ENCODE results near the gene NAGPA. TPM values are rescaled to one million over a fixed set of nuclear protein-coding genes. Genes with fewer than 3 reads are reported as not detected.

Gene NAGPA
- total RNA-seq, 1 donor, result 29.4 TPM

DNA sequence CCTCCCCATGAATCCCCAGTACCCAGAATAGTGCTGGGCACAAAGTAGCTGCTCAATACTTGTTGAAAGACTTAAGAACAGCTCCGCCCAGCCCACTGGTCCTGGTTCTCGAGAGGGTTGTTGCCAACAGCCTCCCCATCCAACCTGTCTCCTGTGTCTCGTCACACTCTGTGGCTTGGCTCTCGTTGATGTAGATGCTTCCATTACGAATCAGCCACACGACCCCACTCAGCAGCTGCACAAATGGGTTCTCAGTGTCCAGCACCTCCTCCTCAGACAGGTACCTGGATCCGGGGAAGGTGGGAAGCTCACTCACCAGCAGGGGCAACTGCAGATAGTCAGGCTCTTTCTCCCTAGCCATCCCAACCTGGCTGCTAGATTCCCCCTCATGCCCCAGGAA is 2.1 kb downstream of the NAGPA start:
- no peak for DNase-seq (ENCODE audit: low read depth in 2 of 3, low spot score in 2 of 3)

DNA sequence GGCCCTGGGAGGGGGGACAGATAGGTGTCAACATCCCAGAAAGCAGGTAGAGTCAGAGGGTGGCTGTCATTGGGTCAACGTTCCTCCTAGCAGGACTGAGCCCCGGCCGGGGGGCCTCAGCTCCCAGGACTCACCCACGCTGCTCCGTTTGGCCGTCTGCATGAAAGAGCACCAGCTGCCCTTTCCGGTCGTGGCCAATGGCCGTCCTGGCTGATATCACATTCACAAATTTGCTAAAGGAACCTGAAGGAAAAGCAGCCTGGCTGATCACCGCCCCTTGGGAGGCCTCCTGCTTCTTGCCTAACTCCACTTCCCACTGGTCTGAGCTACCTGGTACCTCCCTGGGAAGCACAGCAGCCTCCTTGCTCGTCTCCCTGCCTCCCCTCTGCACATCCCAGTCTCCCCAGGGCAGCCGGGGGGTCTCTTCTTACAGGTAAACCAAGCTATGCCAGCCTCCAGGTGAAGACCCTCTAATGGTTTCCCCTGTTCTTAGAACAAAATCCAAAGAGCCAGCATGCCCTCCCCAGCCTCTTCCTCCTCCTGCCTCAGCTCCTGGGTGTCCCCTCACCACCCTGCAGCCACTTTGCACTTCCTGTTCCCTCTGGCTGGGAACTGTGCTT is 3.4 kb downstream of the NAGPA start:
- DNase-seq (ENCODE audit: low read depth in 2 of 3, low spot score in 2 of 3), result no peak

DNA sequence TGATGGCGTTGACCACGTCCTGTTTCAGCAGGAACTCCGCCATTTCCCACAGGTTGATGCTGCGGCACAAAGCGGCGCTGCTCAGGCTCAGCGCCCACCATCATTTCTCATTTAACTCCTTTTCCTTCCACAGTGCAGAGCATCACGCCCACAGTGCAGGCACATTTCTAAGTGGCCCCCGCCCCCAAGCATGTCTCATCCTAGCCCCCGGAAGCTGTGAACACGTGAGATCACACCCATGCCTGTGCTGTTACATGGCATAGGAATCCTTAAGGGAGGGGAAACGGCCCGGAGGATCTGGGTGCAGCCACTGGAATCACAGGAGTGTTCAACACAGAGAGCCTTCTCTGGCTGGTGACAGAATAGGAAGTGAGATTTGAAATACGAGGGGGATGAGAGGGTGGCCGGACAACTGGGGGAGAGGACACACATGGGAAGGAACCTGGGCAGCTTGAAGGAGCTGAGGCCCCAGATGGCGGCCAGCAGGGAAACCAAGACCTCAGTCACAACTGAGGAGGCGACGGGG is 4.7 kb downstream of the NAGPA start:
- DNase-seq (ENCODE audit: low read depth in 2 of 3, low spot score in 2 of 3), result no peak

DNA sequence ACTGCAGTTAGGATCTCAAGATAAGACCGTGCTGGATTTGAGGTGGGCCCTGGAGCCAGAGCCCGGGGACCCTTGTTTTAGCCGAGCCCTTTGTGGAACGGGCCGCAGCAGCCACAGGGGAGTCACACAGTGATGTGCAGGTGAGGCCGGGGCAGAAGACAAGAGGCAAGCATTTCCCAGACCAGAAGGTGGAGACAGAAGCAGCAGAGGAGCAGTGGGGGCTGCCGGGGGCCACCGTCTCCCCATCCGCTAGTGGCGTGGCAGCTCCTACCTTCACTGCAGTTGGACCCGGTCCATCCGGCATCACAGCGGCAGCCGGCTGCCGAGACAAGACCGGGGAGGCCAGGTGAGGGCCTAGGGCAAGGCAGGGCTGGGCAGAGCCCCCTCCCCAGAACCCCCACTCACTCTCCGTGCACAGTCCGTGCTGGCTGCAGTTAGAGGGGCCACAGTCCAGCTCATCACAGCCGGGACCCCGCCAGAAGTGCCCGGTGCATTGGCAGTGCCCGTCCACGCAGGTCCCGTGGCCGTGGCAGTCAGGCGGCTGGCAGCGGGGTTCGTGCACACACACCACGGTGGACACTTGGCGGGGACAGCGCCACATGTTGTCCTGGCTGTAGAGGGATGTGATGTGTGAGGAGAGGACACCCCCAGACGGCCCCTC is 6.0 kb downstream of the NAGPA start:
- no peak for DNase-seq (ENCODE audit: low read depth in 2 of 3, low spot score in 2 of 3)

DNA sequence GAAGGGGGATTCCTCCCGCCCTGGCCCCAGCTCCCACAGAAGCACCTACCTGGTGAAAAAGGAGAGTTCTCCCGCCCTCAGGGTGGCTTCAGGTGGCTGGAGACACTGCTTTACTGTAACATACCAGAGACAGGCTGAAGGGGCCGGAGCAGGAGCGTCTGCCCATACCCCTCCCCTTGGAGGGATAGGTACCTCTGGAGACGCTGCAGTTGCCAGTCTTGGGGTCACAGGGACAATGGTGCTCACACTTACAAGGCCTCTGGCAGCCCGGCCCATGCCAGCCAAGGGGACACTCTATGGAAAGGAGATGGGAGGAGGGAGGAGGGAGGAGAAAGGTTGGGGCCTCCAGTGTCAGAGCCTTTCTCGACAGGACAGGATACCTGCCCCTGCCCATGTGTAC is 6.6 kb downstream of the NAGPA start:
- DNase-seq (ENCODE audit: low read depth in 2 of 3, low spot score in 2 of 3), result no peak

DNA sequence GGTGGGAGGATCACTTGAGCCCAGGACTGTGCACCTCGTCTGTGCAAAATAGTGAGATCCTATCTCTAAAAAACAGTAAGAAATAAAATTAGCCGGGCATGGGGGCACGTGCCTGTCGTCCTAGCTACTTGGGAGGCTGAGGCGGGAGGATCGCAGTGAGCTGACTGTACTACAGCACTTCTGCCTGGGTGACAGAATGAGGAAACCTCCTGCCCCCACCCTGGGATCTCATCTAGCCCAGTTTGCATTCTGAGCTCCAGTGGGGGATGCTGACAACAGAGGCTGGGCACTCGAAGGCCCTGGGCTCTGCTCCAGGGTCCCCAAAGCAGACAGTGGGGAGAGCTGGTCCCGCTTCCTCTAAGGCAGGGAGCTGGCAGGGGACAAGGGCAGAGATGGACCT is 7.1 kb downstream of the NAGPA start:
- DNase-seq (ENCODE audit: low read depth in 2 of 3, low spot score in 2 of 3), result no peak

DNA sequence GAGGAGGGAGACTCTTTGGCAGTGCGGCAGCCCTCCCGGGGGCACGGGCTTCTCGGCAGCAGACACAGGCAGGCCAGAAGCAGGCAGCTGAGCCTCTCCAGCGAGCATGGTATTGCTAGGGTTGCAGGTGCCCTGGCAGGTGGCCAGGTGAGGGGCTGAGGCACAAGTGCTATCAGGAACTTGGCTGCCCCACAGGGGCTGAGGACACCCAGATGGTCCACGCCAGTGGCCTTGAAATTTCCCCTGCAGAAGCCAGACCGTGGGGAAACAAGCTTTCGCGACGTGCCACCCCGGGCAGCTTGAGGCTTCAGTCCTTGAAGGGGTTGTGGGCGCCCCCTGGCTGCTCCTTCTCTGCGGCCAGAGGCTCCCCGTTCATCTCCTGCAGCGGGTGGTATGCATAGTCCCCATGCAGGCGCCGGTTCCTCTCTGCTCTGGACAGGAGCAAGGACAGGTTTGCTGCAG is 8.5 kb downstream of the NAGPA start:
- peak in 1 of 3 donors; percentile 10 for DNase-seq (ENCODE audit: low read depth in 2 of 3, low spot score in 2 of 3)

DNA sequence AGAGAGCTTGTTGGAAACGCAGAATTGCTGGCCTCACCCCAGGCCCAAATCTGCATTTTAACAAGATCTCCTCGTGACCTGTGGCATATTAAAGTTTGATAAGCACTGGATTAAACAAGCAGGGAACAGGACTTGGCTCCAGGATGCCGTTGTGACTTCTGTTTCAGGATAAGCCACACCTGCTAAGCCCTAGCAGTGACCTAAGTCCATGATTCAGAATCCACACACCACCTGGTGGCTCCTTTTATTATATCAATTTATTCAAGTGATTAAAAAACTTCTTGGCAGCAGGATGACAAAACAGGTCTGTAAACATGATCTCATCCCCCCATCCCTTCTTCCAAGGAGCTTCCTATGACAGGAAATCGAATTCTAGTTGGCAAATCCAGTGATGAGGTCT is 9.1 kb downstream of the NAGPA start:
- DNase-seq (ENCODE audit: low read depth in 2 of 3, low spot score in 2 of 3), result peak in 2 of 3 donors; percentile 14 to 46

DNA sequence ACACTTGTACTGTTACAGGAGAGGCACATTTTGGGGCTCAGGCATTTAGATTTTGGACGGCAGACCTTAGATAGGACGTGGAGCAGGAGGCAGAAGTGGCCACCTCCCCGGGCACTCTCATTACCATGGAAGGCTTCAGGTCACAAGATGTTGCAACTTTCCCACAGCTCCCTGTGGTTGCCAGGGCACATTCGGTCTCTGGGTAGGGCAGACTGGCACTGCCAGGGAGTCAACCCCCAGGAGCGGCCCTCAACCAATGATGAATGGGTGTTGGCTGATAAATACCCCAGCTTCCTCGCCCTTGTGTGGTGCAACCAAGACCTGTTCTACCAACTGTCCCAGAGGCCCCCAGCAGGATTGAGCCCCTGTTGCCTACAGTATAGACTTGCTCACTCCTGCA is 11.2 kb downstream of the NAGPA start:
- no peak for DNase-seq (ENCODE audit: low read depth in 2 of 3, low spot score in 2 of 3)

DNA sequence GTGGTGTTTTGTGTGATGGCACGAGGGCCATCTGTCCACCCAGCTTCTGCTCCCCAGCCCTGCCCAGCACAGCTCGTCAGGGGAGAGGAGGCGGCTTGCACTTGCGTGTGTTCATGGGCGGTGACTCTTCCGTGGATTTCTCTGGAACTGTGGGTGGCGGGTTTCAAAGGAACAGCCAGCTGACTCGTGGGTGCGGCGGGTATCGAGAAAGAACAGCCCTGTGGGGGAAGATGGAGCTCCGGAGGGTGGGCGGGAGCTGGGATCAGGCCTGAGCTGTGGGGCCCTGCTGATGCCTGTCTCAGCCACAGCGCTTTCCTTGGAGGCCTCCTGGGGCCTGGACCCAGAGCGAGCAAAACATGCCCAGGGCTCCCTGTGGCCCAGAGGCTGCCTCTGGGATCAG is 13.2 kb downstream of the NAGPA start:
- no peak for DNase-seq (ENCODE audit: low read depth in 2 of 3, low spot score in 2 of 3)

DNA sequence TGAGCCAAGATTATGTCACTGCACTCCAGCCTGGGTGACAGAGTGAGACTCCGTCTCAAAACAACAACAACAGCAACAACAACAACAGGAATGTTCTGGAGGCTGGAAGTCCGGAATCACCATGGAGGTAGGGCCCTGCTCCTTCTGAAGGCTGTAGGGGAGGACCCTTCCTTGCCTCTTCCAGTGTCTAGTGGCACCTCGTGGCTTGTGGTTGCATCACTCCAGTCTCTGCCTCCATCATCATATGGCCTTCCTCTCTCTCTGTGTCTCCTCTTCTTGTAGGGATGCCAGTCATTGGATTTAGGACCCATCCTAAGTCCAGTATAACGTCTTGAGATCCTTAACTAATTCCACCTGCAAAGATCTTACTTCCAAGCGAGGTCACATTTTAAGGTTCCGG is 14.0 kb downstream of the NAGPA start:
- no peak for DNase-seq (ENCODE audit: low read depth in 2 of 3, low spot score in 2 of 3)

DNA sequence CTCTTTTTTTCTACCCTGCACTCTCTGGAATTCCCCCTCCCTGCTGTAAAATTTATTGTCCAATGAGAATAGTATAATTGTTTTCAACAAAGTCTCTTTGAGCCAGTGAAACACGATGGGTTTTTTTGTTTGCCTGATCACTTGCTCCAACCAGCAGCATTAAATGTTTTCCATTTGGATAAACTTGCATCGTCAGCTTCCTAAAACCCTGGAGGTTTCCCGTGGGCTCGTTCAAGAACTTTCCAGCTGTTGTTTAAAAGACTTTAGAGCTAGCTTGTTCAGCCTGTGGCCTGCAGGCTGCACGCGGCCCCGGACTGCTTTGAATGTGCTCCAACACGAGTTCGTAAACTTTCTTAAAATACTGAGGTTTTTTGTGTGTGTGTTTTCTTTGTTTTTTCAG is 14.9 kb downstream of the NAGPA start:
- DNase-seq (ENCODE audit: low read depth in 2 of 3, low spot score in 2 of 3), result no peak

DNA sequence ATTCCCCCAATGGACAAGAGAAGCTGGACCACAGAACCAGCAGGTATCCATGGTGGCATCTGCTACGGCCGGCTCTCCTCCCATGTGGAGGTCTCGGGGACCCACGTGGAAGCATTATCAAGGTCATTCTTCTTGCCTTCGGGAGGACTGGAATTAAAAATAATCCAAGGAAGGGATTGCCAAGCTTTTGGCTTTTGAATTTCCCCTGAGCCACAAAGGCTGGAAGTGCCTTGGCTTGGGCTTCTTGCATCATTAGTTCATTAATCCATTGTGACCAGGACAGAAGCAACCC is 16.1 kb downstream of the NAGPA start:
- no peak for DNase-seq (ENCODE audit: low read depth in 2 of 3, low spot score in 2 of 3)

DNA sequence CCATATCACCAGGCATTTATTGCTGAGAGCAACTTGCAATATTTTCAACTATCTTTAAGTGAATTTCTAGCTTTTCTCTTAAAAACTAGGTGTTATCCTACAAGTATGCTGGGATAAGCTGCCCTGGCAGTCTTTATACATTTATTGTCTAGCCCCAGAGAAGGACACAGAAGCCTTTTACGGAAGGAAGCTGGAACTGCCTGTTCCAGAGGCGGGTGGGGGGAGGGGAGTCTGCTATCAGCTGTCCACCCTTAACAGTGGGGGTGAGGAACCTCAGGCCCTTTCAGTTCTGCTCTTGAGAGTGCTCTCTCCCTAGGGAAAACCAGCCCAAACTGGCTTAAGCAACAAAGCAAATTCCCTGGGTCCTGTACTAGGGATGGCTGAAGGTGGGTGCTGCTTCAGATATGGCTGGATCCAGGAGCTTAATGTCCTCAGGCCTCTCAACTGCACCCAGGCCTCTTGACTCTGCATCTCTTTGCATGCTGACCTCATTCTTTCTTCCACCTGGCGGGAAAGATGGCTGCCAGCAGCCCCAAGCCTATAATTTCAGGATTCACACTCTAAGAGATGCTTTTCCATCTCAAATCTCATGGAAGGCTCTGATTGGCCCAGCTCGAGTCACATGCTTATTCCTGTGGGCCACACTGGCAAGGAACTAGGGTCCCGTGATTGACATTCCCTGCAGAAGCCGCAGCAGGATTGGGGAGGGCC is 16.6 kb downstream of the NAGPA start:
- DNase-seq (ENCODE audit: low read depth in 2 of 3, low spot score in 2 of 3), result no peak

DNA sequence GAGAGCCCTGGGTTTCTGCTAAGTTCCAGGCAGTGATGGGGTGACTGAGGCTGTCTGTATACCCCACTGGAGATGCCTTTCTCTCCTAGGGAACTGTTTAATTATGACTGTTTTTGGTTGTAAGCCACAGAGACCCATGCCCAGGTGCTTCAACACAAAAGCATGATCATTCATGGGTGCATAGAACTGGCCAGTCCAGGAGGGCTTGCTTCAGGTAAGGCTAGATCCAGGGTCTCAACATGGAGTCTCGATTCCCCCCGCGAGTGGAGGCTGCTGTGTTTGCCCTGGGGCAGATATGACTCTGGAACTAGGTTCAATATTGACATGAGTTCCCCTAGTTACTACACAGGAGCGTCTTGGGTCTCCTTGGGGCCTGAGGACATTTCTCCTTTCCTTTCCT is 17.8 kb downstream of the NAGPA start:
- no peak for DNase-seq (ENCODE audit: low read depth in 2 of 3, low spot score in 2 of 3)

DNA sequence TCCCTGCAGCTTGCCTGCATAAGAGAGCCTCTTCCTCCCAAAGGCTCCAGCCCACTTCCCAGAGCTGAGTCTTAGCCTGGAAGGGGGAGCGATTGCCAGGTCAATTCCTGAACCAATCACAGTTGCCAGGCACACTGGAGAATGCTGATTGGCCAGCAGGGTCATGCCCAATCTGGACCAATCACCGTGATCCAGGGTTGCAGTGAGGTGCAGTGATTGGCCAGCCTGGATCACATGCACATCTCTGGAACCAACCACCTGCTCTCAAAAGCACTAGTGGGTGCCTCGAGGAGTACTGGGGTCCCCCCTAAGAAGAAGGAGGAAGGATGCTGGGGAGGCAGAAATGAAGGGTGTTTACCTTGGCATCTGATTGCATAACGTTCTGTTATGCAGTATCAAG is 18.4 kb downstream of the NAGPA start:
- DNase-seq (ENCODE audit: low read depth in 2 of 3, low spot score in 2 of 3), result no peak

DNA sequence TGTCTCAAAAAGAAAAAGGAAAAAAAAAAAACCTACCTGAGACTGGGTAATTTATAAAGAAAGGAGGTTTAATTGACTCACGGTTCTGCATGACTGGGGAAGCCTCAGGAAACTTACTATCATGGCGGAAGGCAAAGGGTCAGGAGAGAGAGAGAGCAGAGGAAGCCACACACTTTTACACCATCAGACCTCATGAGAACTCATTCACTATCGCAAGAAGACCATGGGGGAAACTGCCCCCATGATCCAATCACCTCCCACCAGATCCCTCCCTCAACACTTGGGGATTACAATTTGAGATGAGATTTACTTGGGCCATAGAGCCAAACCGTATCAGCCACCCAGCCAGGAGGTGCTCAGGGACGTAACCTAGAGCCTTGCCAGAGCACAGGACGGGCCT is 20.8 kb downstream of the NAGPA start:
- no peak for DNase-seq (ENCODE audit: low read depth in 2 of 3, low spot score in 2 of 3)

DNA sequence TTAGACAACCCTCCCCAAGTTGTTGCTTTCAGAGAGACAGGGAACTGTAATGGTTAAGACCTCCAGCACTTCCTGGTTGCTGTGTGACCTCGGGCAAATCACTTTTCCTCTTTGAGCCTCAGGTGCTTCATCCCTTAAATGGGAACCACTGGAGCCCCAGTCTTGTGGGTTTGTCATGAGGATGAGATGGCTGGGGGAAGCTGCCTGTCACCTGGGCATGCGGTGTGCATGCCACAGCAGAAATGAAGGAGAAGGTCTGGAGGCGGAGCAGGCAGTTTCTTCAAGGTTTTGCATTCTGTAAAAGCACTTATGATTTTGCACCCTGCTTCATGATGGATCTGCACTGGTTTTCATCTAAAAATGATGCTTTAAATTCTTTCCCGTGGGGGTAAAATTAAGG is 22.1 kb downstream of the NAGPA start:
- DNase-seq (ENCODE audit: low read depth in 2 of 3, low spot score in 2 of 3), result no peak

DNA sequence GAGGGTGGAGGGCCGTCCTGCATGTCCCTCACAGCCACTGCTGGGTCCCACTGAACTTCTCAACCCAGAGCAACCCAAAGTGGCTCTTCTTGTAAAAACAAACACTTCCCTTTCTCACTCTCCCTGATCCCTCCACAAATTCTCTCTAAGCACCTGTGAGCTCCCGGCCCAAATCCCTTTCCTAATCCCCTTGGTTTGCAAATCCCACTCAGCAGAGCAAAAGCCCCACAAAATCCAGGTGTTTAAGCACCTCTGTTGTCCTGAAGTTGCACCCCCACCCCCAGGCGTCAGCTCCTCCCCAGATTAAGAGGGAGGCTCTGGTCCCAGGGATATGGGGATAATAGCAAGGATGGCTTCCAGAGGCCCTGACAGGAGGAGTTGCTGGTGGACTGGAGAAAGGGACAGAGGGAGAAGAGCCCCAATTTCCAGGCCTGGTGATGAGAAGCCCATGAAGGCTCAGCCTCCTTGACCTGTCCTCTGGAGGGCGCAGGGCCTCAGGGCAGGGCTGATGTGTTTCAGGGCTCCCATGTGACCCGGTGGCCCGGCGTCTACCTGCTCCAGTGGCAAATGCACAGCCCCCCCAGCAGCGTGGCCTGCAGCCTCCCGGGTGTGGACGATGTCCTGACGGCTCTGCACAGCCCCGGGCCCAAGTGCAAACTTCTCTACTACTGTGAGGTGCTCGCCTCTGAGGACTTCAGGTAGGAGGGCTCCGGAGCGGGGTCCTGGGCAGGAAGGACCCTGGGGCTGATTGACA is 23.0 kb downstream of the NAGPA start:
- no peak for DNase-seq (ENCODE audit: low read depth in 2 of 3, low spot score in 2 of 3)

DNA sequence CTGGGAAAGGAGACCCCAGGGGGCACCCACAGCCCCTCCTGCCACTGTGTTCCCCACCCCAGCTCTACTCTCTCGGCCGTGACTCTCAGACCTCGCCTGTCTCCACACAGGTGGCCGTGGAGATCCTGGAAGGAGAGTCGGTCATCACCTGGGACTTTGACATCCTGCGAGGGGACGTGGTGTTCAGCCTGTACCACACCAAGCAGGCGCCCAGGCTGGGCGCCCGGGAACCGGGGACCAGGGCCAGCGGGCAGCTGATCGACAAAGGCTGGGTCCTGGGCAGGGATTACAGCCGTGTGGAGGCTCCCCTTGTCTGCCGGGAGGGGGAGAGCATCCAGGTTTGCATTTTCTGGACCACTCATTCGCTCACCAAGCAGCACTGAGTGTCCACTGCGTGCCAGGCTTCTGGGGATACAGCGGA is 25.4 kb downstream of the NAGPA start:
- no peak for DNase-seq (ENCODE audit: low read depth in 2 of 3, low spot score in 2 of 3)

DNA sequence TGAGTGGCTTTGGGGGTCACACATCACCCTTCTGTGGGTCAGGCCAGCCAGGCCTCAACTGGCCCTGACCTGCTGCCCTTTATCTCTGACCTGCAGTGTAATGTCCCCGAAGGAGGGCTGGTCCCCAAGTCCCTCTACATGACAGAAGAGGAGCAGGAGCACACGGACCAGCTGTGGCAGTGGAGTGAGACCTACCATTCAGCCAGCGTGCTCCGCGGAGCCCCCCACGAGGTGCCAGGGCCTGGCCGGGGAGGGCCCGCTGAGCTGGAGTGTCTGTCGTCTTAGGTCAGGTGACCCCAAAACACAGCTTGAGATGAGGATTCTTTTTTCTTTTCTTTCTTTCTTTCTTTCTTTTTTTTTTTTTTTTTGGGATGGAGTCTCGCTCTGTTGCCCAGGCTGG is 26.5 kb downstream of the NAGPA start:
- no peak for DNase-seq (ENCODE audit: low read depth in 2 of 3, low spot score in 2 of 3)

Data from hematopoietic multipotent progenitor cell (in vitro differentiated cells).